Testis (tissue), 3 donors: ENCODE results near the gene SPDEF. TPM values are rescaled to one million over a fixed set of nuclear protein-coding genes. Genes with fewer than 3 reads are reported as not detected.

ENCODE experiments used
- DNase-seq: peaks from one replicate; pipeline ENCODE4 v3.0.0-alpha.2; 2019
- H3K27ac ChIP-seq, 2 donors: fragments of 200-600 bp; sonication (generic); one replicate each; pipeline ENCODE4 v1.5.1; 2019
- H3K27me3 ChIP-seq: fragments of 200-600 bp; sonication (generic); one replicate; pipeline ENCODE4 v1.5.1; 2019
- H3K36me3 ChIP-seq: fragments of 200-600 bp; sonication (generic); one replicate; pipeline ENCODE4 v1.5.1; 2017; ENCODE audit warnings: low read depth; ENCODE audit errors: missing control alignments
- H3K4me1 ChIP-seq: fragments of 200-600 bp; sonication (generic); one replicate; pipeline ENCODE4 v1.5.1; 2019
- H3K4me3 ChIP-seq, 2 donors: fragments of 200-600 bp; sonication (generic); one replicate each; pipeline ENCODE4 v1.5.1; 2017 to 2019
- H3K9me3 ChIP-seq: fragments of 200-600 bp; sonication (generic); one replicate; pipeline ENCODE4 v1.5.1; 2017
- POLR2A ChIP-seq: fragments of 450-650 bp; IDR thresholded peaks from one replicate; pipeline ENCODE4 v1.6.1; 2017; ENCODE audit warnings: antibody characterized with exemption, mild to moderate bottlenecking, moderate library complexity
- WGBS, 2 donors: methylation state at CpG; one replicate each; pipeline ENCODE4 v1.1.5; 2018; 5-methylcytosine and 5-hydroxymethylcytosine counted together
- intact Hi-C: fragments of 100-400 bp; cut with DNase I; formaldehyde crosslinking; loops from one replicate; pipeline ENCODE4 v1.15.1; 2023; ENCODE audit warnings: low total_unique reads
- polyA plus RNA-seq: library from polyadenylated mRNA; stranded (reverse); fragments of 350-450 nt; fragmentation: Illumina TruSeq; extraction: RNeasy Lipid Tissue Mini Kit (QIAGEN cat#74804); gene quantifications from one replicate; pipeline ENCODE4 v1.2.3, GENCODE V29; 2014; ENCODE audit warnings: low read depth, low replicate concordance; ENCODE audit not compliant: insufficient read depth
- total RNA-seq, 2 donors: library from RNA; depleted of rRNA; stranded (reverse); fragments of >200 nt; gene quantifications; one replicate each; pipeline ENCODE4 v1.2.3, GENCODE V29; 2016
- TF ChIP-seq, protein P1 (sequence below), 3 experiments: fragments of 450-650 bp in 2 of 3; fragments of 200-600 bp in 1 of 3; sonication (generic) in 1 of 3; IDR thresholded peaks; one replicate each; pipeline ENCODE4 v1.5.1; 2016 to 2019; ENCODE audit warnings: antibody characterized with exemption in 3 of 3, mild to moderate bottlenecking in 2 of 3, moderate library complexity in 1 of 3

The SPDEF gene
- total and polyA plus RNA-seq, 3 donors from 2014 or later, result 0.33 to 0.62 (median 0.47) TPM

DNA sequence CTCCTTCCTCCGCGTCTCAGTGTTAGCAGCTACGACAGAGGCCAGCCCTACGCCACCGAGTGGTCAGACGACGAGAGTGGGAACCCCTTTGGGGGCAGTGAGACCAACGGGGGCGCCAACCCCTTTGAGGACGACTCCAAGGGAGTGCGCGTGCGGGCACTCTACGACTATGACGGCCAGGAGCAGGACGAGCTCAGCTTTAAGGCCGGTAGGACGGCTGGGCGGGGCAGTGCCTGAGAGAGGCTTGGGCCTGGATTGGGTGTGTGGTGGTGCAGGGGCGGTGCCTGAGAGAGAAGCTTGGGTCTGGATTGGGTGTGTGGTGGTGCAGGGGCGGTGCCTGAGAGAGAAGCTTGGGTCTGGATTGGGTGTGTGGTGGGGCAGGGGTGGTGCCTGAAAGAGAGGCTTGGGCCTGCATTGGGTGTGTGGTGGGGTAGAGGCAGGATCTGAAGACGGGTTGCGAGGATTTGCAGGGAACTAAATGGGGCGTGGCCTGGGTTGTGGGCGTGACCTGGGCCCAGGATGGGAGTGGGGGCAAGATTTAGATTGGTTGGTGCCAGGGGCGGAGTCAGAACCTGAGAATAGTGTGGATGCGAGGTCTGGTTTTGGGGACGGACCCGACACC, 24.4 kb downstream of the SPDEF start:
- H3K27ac ChIP-seq, result no peak overlapping the region
- intact Hi-C loops, result loop anchor here (10.0 kb wide), 1 partner anchor 83 kb away; no protein-coding TSS in a partner anchor
- no peaks in the 10 kb centered on the region for H3K36me3 ChIP-seq
- DNase-seq, result peak; percentile 88
- WGBS, 2 donors, result 70 to 74% methylated on average over 29 of the region's 29 CpGs
- H3K27me3 ChIP-seq, result no peaks in the 10 kb centered on the region
- no peak for TF ChIP-seq POLR2A
- TF ChIP-seq, protein P1, sequence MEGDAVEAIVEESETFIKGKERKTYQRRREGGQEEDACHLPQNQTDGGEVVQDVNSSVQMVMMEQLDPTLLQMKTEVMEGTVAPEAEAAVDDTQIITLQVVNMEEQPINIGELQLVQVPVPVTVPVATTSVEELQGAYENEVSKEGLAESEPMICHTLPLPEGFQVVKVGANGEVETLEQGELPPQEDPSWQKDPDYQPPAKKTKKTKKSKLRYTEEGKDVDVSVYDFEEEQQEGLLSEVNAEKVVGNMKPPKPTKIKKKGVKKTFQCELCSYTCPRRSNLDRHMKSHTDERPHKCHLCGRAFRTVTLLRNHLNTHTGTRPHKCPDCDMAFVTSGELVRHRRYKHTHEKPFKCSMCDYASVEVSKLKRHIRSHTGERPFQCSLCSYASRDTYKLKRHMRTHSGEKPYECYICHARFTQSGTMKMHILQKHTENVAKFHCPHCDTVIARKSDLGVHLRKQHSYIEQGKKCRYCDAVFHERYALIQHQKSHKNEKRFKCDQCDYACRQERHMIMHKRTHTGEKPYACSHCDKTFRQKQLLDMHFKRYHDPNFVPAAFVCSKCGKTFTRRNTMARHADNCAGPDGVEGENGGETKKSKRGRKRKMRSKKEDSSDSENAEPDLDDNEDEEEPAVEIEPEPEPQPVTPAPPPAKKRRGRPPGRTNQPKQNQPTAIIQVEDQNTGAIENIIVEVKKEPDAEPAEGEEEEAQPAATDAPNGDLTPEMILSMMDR (IDR thresholded peaks at IDR 0.05), result no peak
- H3K4me3 ChIP-seq, result peak overlapping the region; percentile 3 to 40
- peaks cover under 1% of the 10 kb centered on the region for H3K4me1 ChIP-seq
- H3K9me3 ChIP-seq, result no peaks in the 10 kb centered on the region

DNA sequence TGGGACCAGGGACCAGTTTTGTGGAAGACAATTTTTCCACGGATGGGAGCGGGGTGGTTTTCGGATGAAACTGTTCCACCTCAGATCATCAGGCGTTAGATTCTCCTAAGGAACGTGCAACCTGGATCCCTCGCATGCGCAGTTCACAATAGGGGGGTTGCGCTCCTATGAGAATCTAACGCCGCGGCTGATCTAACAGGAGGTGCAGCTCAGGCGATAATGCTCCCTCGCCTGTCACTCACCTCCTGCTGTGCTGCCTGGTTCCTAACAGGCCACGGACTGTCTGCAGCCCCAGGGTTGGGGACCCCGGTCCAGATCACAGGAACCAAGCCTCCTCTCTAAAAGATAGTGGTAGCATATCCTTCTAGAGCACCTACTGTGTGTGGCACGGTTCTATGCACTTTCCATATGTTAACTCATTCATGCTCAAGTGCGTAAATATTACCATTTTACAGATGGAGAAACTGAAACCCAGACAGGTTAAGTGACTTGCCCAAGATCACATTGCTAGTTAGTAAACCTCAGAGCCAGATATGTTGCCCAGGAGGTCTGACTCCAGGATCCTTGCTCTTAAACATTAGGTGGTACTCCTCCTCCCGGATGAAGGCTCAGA, 25.3 kb downstream of the SPDEF start:
- peaks cover 6% of the 10 kb centered on the region for H3K4me1 ChIP-seq
- H3K36me3 ChIP-seq, result no peaks in the 10 kb centered on the region
- no peaks in the 10 kb centered on the region for H3K9me3 ChIP-seq
- intact Hi-C loops, result loop anchor here (10.0 kb wide), 1 partner anchor 84 kb away; no protein-coding TSS in a partner anchor
- peak overlapping the region in 1 of 2 donors; percentile 40 for H3K4me3 ChIP-seq
- H3K27ac ChIP-seq, result no peak overlapping the region
- no peak for TF ChIP-seq POLR2A
- TF ChIP-seq, protein P1 (IDR thresholded peaks at IDR 0.05), result no peak
- no peaks in the 10 kb centered on the region for H3K27me3 ChIP-seq
- DNase-seq, result no peak
- WGBS, 2 donors, result 66 to 78% methylated on average over 18 of the region's 18 CpGs

DNA sequence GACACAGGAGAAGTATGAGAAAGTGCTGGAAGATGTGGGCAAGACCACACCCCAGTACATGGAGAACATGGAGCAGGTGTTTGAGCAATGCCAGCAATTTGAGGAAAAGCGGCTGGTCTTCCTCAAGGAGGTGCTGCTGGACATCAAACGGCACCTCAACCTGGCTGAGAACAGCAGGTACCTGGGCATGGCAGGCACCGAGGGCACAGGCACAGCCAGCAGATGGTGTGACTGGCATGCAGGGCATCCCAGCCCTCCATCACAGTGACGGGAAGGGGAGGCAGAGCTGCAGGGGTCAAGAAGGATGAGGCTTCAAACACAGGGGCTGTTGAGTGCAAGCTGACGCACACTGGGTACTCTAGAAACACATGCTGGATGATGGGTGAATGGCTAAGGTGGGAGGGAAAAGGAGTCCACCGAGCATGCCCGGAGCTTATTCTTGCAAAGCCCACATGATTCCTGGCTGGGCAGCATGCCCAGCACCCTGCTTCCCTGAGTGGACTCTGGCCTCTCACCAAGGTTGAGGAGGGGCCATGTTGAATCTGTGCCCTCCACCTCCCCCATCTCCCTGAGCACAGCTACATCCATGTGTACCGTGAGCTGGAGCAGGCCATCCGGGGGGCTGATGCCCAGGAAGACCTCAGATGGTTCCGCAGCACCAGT, 26.3 kb downstream of the SPDEF start:
- Histone ChIP-seq H3K9me3 (no peaks in the 10 kb centered on the region), H3K27me3 (no peaks in the 10 kb centered on the region), H3K27ac (no peak overlapping the region), H3K4me1 (peaks cover 6% of the 10 kb centered on the region), H3K4me3 (no peak overlapping the region), H3K36me3 (no peaks in the 10 kb centered on the region)
- TF ChIP-seq, protein P1 (IDR thresholded peaks at IDR 0.05), result no peak
- no peak for TF ChIP-seq POLR2A
- WGBS, 2 donors, result 66 to 76% methylated on average over 7 to 10 of the region's 10 CpGs
- intact Hi-C loops, result loop anchor here (10.0 kb wide), 1 partner anchor 85 kb away; no protein-coding TSS in a partner anchor
- DNase-seq, result peak; percentile 35

DNA sequence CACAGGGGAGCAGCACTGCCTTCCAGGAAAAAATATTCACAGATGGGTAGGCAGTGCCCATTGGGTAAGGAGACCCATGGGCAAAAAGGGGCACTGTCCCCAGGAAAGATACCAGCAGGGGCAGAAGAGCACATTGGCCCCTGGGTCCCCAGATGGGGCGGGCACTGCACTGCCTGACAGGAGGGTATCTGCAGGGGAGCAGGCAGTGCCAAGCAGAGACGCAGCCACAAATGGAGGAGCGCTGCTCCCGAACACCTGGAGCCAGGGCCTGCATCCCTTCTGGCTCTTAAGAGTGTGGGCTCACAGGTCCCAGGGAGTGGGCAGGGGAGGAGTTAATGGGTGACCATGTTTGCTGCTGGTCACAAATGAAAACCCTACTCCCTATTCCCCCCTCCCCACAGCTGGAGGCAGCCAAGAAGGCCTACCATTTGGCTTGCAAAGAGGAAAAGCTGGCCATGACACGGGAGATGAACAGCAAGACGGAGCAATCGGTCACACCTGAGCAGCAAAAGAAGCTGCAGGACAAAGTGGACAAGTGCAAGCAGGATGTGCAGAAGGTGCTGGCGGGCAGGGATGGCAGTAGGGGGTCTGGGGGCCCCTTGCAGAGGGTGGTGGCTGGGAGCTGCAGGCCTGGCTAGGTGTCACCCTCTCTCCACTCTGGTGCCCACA, 27.0 kb downstream of the SPDEF start:
- Histone ChIP-seq H3K4me1 (peaks cover 6% of the 10 kb centered on the region), H3K9me3 (no peaks in the 10 kb centered on the region), H3K36me3 (no peaks in the 10 kb centered on the region), H3K27ac (no peak overlapping the region), H3K27me3 (no peaks in the 10 kb centered on the region), H3K4me3 (no peak overlapping the region)
- 93% methylated on average over 8 of the region's 8 CpGs for WGBS, 2 donors
- DNase-seq, result no peak
- intact Hi-C loops, result no loop called here
- no peak for TF ChIP-seq POLR2A
- TF ChIP-seq, protein P1 (IDR thresholded peaks at IDR 0.05), result no peak
